Heart right ventricle (tissue), 16 donors: ENCODE measurements around the gene GALNTL6. TPM values are rescaled to one million over a fixed set of nuclear protein-coding genes. Genes with fewer than 3 reads are reported as not detected.

ENCODE experiments used
- ATAC-seq, 8 donors: fragments of 200-7000 bp; cut with Tn5 transposase; one replicate each; pipeline ENCODE4 v1.9.1; 2020; ENCODE audit warnings: mild to moderate bottlenecking in 8 of 8, moderate library complexity in 8 of 8, moderate number of reproducible peaks in 1 of 8
- DNase-seq, 2 donors: peaks; one replicate each; pipeline ENCODE4 v3.0.0-alpha.2; 2020
- H3K27ac ChIP-seq, 10 donors: fragments of 200-600 bp; sonication (generic) in 2 of 10; one replicate each; pipeline versions ENCODE4 v1.5.0 to v1.8.0; 2020 to 2022; ENCODE audit warnings: mild to moderate bottlenecking in 3 of 10
- H3K27me3 ChIP-seq, 7 donors: fragments of 200-600 bp; one replicate each; pipeline ENCODE4 v1.8.0; 2021 to 2022; ENCODE audit warnings: mild to moderate bottlenecking in 2 of 7
- H3K36me3 ChIP-seq, 9 donors: fragments of 200-600 bp; sonication (generic) in 1 of 9; one replicate each; pipeline versions ENCODE4 v1.5.0 to v1.8.0; 2020 to 2022; ENCODE audit warnings: mild to moderate bottlenecking in 2 of 9
- H3K4me1 ChIP-seq, 9 donors: fragments of 200-600 bp; sonication (generic) in 1 of 9; one replicate each; pipeline versions ENCODE4 v1.5.0 to v1.8.0; 2020 to 2022; ENCODE audit warnings: mild to moderate bottlenecking in 4 of 9
- H3K4me3 ChIP-seq, 10 donors: fragments of 200-600 bp; sonication (generic) in 2 of 10; one replicate each; pipeline versions ENCODE4 v1.5.0 to v1.8.0; 2020 to 2022; ENCODE audit warnings: mild to moderate bottlenecking in 7 of 10, moderate library complexity in 2 of 10
- H3K9me3 ChIP-seq, 11 donors: fragments of 200-600 bp in 10 of 11; sonication (generic) in 2 of 11; one replicate each; pipeline versions ENCODE4 v1.5.0 to v1.8.0; 2013 to 2022; ENCODE audit warnings: mild to moderate bottlenecking in 2 of 11, control low read depth in 1 of 11, moderate library complexity in 1 of 11
- CTCF ChIP-seq, 9 donors: fragments of 200-600 bp; sonication (generic) in 2 of 9; IDR thresholded peaks; one replicate each; pipeline versions ENCODE4 v1.5.0 to v1.8.0; 2021 to 2022; ENCODE audit warnings: antibody characterized with exemption in 9 of 9, mild to moderate bottlenecking in 5 of 9, moderate library complexity in 1 of 9
- WGBS, 2 donors: extraction: QIAGEN DNeasy Blood & Tissue Kit; methylation state at CpG; one replicate each; pipeline ENCODE4 v1.1.7; 2013; ENCODE audit warnings: inconsistent platforms in 1 of 2; 5-methylcytosine and 5-hydroxymethylcytosine counted together
- intact Hi-C, 10 donors: fragments of 100-400 bp; cut with DNase I; formaldehyde crosslinking; loops; one replicate each; pipeline versions ENCODE4 v1.11.1 to v1.14.2; 2022
- polyA plus RNA-seq, 2 donors: library from polyadenylated mRNA; stranded (reverse); fragments of 200-250 nt; gene quantifications; one replicate each; pipeline ENCODE4 v1.2.3, GENCODE V29; 2013
- total RNA-seq, 10 donors: library from RNA; stranded (reverse); fragmentation: NEBNext Ultra II Directional in 3 of 10; extraction: Animal tissue kit (Norgen Biotek cat#: 25700) in 3 of 10; gene quantifications; one replicate each; pipeline versions ENCODE4 v1.2.1 to v1.2.4, GENCODE V29; 2021 to 2023
- donor health status: Arrhythmogenic right ventricular cardiomyopathy.
- donor health status: ischemic (EF 13 %, LVEDD 7.1; RV severe dilation, severe dysfunction).
- donor health status: healthy with polysubstance abuse.
- donor health status: DM: no; HTN: yes; CAD: no.
- donor health status: DM: no; HTN: no; CAD: no.
- donor health status: ischemic (EF 25% LVEDD 6.9; RV normal size, moderate dysfunction).
- donor health status: ischemic (EF 25% LVEDD 5.7; RV mildly dilated, moderate dysfunction).
- donor health status: healthy.
- donor health status: DM: yes; HTN: yes; CAD: no.
- donor health status: Ischemic cardiomyopathy.
- donor health status: ischemic (EF 35%, LVEDD 5.7; RV mildly dilated, moderate dysfunction).
- donor health status: nonischemic (EF 11% LVEDD 7.7; RV severe dilation, severe dysfunction).
- donor health status: DM: yes; HTN: yes; CAD: no.
- donor health status: PGD.
- donor health status: ischemic (EF 29% LVEDD 5.4; RV normal size, mild dysfunction).
- donor health status: nonischemic (EF 23%, LVEDD 6.1; RV moderate dilation, normal function).

Gene GALNTL6
- total and polyA plus RNA-seq, 12 donors: 0.14 to 2.6 (median 0.49) TPM; not detected in 6

- ATAC-seq (no peak), DNase-seq (no peak)
- Histone ChIP-seq H3K36me3 (no peaks in the 10 kb centered on the region), H3K27ac (no peak overlapping the region), H3K27me3 (no peaks in the 10 kb centered on the region), H3K4me1 (no peaks in the 10 kb centered on the region), H3K9me3 (no peaks in the 10 kb centered on the region), H3K4me3 (no peak overlapping the region)
- WGBS, 2 donors: 89 to 92% methylated on average over 6 of the region's 6 CpGs
- TF ChIP-seq CTCF (IDR thresholded peaks at IDR 0.05): no peak
- intact Hi-C loops: no loop called here
These were observed 127.5 kb downstream of the GALNTL6 start for GRCh38 chr4:171940656-171941055.

GRCh38 chr4:171947400-171947799, 134.2 kb downstream of the GALNTL6 start:
- ATAC-seq: no peak
- no peak for TF ChIP-seq CTCF (IDR thresholded peaks at IDR 0.05)
- intact Hi-C loops: no loop called here
- Histone ChIP-seq H3K27ac (no peak overlapping the region), H3K9me3 (no peaks in the 10 kb centered on the region), H3K36me3 (no peaks in the 10 kb centered on the region), H3K4me1 (no peaks in the 10 kb centered on the region), H3K4me3 (no peak overlapping the region), H3K27me3 (no peaks in the 10 kb centered on the region)
- DNase-seq: no peak

GRCh38 chr4:171948038-171948437, 134.8 kb downstream of the GALNTL6 start:
- intact Hi-C loops: no loop called here
- Histone ChIP-seq H3K9me3 (no peaks in the 10 kb centered on the region), H3K4me1 (no peaks in the 10 kb centered on the region), H3K27me3 (no peaks in the 10 kb centered on the region), H3K27ac (no peak overlapping the region), H3K4me3 (no peak overlapping the region), H3K36me3 (no peaks in the 10 kb centered on the region)
- no peak for TF ChIP-seq CTCF (IDR thresholded peaks at IDR 0.05)
- DNase-seq: no peak
- WGBS, 2 donors: 86 to 92% methylated on average over 2 of the region's 2 CpGs
- ATAC-seq: no peak

GRCh38 chr4:171954650-171955049, 141.4 kb downstream of the GALNTL6 start:
- no peak for TF ChIP-seq CTCF (IDR thresholded peaks at IDR 0.05)
- no peak overlapping the region for H3K4me3 ChIP-seq
- no peaks in the 10 kb centered on the region for H3K36me3 ChIP-seq
- WGBS, 2 donors: 38 to 45% methylated on average over 1 of the region's 1 CpG
- H3K27me3 ChIP-seq: no peaks in the 10 kb centered on the region
- H3K9me3 ChIP-seq: no peaks in the 10 kb centered on the region
- DNase-seq (no peak), ATAC-seq (no peak)
- H3K27ac ChIP-seq: no peak overlapping the region
- intact Hi-C loops: no loop called here
- H3K4me1 ChIP-seq: no peaks in the 10 kb centered on the region

GRCh38 chr4:171956678-171957077, 143.5 kb downstream of the GALNTL6 start:
- peaks cover 0 to 5% (median 0%) of the 10 kb centered on the region in 11 donors for H3K9me3 ChIP-seq
- ATAC-seq (no peak), DNase-seq (no peak)
- H3K27me3 ChIP-seq: no peaks in the 10 kb centered on the region
- WGBS, 2 donors: 70 to 79% methylated on average over 4 of the region's 4 CpGs
- no peaks in the 10 kb centered on the region for H3K4me1 ChIP-seq
- intact Hi-C loops: no loop called here
- no peak for TF ChIP-seq CTCF (IDR thresholded peaks at IDR 0.05)
- H3K4me3 ChIP-seq: no peak overlapping the region
- no peak overlapping the region for H3K27ac ChIP-seq
- H3K36me3 ChIP-seq: no peaks in the 10 kb centered on the region
